Caki2 (cell line): ENCODE data around the gene SUPT20HL2. TPM values are rescaled to one million over a fixed set of nuclear protein-coding genes. Genes with fewer than 3 reads are reported as not detected.
"Not testable (repeated sequence)": the region's sequence is repeated elsewhere in the genome, so short reads cannot be mapped to it uniquely, and the experiment has no call there.

ENCODE experiments used
- DNase-seq: peaks from one replicate; pipeline ENCODE4 v3.0.0-alpha.2; 2015; ENCODE audit warnings: low read depth
- in situ Hi-C: cut with HindIII; loops from 2 replicates; pipeline ENCODE4 v1.10.0; 2016; ENCODE audit warnings: low sequenced_read_pairs, low pct_unique_long_range_greater_than_20kb, mixed read lengths
- total RNA-seq: library from RNA; depleted of rRNA; stranded (reverse); fragments of >200 nt; shearing (Covaris generic); gene quantifications from 2 replicates; pipeline ENCODE4 v1.2.3, GENCODE V29; 2014; ENCODE audit warnings: low replicate concordance

Gene SUPT20HL2
- total RNA-seq, 1 experiment from 2014 or later: not detected

DNA sequence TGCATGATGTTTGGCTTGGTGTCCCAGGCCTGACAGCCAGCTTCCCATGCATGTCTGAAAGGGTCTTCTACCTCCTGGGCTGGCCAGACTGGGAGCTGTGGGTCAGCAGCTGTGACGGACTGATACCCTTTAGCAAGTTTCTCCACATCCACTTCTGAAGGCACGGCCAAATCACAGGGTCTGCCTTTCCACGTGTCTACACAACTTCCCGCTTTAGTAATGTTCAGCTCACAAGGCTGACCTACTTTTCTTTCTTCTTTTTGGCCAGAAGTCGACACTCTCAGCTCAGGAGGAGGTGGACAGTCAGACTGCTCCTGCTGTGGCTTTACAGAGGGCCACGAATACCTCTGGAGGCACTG is 1.6 kb downstream of the SUPT20HL2 start:
- in situ Hi-C loops, DNase-seq: not testable (repeated sequence)

DNA sequence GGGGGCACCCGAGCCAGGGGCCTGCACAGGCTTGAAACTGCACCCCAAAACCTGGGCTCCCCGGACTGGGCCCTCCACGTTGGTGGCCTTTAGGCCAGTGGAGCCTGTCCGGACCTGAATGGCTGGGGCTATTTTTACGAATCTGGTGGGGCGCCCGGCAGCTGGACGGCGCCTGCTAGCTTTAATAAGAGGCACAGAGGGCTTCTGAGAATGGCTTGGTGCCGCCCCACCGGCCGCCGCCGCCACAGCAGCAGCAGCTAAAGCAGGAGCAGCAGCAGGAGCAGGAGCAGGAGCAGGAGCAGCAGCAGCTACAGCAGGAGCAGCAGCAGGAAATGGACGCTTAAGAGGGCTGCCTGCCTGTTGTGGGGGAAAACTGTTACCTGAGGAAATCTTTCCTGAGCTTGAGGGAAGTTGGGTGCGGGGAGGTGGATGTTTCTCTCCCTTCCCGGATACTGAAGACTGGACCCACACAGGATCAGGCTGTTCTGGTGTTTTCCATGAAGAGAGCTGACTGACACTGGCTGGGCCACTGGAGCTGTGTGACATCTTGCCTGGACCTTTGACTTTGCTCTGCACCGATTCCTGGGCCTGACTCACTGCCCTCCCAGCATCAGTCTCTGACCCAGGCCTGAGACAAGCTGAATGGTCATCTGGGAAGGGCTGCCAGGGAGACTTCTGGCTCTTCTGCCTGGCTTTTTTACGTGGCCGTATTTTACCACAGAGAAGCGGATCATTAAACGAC is 2.2 kb downstream of the SUPT20HL2 start:
- in situ Hi-C loops: not testable (repeated sequence)

DNA sequence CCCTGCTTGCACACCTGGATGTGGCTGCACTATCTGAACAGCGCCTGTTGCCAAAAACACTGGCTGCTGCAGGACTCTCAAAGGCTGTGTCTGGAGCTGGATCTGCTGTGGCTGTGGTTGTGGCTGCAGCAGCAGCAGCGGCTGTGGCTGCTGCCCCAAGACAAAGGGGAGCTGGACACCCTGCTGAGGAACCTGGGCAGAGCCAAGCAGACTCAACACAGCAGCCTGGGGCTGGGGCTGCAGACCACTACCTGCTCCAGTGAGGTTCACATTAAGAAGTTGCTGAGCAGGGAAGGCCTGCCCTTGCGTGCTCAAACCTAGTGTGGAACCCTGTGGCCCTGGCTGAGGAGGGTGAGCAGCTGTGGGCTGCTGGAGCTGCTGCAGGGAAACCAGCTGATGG is 3.0 kb downstream of the SUPT20HL2 start:
- in situ Hi-C loops, DNase-seq: not testable (repeated sequence)

More for the DNA sequence above, 2.2 kb downstream of the SUPT20HL2 start:
- not testable (repeated sequence) for DNase-seq

DNA sequence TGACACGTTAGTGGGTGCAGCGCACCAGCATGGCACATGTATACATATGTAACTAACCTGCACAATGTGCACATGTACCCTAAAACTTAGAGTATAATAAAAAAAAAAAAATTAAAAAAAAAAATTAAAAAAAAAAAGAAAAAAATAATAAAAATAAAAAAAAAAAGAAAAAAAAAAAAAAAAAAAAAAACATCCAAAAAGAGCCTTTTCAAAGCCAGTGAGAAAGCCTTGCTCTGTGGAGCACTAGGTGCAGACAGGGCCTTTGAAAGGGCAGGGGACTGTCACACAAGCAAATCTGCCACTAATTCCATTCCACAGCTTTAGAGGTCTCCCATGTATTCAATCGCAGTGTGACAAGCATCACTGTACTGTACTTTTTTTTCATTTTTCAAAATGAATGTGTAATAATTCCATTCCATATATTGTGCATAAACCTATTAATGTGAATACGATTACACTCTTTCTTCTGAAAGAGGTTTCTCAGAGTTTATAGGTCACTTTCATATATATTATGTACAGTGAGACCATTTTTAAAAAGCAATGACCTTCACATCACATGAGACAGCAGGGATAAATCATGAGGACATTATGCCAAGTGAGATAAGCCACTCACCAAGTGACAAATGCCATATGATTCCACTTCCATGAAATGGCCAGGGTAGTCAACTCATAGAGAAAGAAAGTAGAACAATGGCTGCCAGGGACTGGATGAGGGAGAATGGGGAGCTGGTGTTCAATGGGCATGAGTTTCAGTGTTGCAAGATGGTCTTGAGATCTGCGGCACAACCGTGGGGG is 4.1 kb downstream of the SUPT20HL2 start:
- in situ Hi-C loops, DNase-seq: not testable (repeated sequence)

DNA sequence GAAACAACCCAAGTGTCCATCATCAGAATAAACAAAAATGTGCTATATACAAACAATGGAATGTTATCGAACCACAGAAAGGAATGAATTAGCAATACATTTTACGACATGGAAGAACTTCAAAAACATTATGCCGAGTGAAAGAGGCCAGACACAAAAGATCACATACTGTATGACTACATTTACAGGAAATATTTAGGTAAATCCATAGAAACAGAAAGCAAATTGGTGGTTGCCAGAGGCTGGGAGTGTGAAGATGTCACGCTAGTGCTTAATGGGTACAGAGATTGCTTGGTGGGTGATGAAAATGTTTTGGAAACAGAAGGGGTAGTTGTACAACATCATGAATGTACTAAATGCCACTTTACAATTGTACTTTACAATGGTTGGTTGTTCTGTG is 5.1 kb downstream of the SUPT20HL2 start:
- DNase-seq, in situ Hi-C loops: not testable (repeated sequence)

DNA sequence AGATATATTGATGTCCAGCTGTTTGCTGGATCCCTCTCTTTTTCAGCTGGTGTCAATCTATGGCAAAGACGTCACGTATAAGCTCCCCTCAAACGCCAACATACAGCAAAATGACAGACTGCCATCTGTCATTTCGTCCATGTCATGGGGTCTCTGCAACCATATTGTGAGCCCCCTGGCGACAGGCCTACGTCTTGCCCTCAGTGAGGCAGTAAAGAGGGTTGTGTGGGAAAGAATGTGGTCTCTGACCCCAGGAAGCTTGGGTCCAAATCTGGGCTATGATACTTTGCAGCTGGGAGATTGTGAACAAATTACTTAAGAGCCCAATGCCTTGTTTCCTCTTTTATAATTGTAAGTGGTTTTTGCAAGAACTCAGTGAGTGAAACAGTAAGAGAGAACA is 7.4 kb downstream of the SUPT20HL2 start:
- in situ Hi-C loops: no loop called here
- no peak for DNase-seq

DNA sequence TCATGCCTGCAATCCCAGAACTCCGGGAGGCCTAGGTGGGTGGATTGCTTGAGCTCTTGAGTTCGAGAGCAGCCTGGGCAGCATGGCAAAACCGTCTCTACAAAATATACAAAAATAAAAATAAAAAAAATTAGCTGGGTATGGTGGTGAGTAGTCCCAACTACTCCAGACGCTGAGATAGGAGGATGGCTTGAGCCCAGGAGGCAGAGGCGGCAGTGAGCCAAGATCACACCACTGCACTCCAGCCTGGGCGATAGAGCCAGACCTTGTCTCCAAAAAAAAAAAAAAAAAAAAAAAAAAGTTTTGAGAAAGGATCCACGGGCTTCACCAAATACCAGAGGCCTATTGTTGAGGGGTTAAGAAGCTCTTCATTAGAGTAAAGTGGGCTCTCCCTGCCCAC is 8.0 kb downstream of the SUPT20HL2 start:
- no peak for DNase-seq
- in situ Hi-C loops: no loop called here

DNA sequence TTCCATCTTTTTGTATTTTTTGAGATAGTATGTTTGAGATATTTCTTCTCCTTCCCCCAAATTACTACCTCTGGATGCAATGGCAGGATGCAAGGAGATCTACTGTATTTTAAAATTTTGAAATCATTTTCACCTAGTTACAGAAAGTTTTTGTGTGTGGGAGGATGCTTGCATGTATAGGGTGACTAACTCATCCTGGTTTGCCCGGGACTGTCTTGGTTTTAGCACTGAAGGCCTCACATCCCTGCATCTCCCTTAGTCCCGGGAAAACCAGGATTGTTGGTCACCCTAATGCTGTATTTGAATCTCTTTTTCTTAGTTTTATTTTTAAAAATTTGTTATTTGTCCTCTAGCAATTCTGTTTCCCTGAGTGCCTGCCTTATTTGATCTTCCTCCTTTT is 12.1 kb downstream of the SUPT20HL2 start:
- in situ Hi-C loops: no loop called here
- no peak for DNase-seq

DNA sequence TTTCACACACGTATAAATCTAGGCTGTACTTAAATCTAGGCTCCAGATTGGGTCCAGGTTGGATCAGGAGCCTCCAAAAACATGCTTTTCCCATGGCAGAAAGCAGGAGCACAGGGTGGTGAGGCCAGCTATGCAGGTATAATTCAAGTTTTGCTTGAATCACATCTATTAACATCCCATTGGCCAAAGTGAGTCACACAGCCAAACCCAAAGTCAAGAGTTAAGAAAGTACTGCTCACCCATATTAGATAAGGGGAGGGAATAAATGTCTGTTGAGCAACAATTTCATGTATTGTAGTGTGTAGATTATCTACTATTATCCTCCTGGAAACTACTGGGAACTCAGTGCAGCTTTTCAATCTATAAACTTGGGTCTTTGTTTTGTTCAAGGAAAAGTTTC is 12.8 kb downstream of the SUPT20HL2 start:
- no peak for DNase-seq
- in situ Hi-C loops: no loop called here

DNA sequence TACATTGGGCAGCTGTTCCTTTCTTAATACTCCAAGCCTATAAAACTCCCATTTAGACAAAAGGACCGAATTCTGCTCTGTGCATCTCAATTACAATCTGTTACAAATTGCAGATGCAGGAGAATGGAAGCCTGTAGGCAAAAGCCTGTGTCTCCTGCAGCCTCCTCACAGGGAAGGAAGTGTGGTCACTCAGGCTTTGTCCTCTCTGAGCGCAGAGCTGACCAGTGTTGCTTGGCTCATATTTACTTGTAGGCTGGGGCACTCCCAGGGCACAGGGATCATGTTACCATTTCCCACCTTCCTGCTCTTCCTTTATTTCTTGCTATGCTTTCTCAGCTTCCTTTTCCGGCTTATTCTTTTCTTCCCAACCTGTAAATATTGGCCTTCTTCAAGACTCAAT is 15.7 kb downstream of the SUPT20HL2 start:
- in situ Hi-C loops: no loop called here
- DNase-seq: peak; percentile 4

DNA sequence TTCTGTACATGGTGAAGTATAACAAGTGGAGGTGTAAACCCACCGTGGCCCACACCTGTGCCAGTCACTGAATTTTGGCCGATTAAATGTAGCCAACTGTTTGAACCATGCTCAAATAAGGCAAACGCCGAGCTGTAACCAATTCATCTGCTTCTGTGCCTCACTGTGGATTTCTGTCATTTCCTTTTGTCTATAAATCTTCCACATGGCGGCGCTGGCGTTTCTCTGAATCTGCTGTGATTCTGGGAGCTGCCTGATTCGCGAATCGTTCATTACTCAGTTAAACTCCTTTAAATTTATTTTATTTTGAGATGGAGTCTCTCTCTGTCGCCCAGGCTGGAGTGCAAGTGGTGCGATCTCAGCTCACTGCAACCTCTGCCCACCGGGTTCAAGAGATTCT is 19.2 kb downstream of the SUPT20HL2 start:
- DNase-seq: no peak
- in situ Hi-C loops: no loop called here

DNA sequence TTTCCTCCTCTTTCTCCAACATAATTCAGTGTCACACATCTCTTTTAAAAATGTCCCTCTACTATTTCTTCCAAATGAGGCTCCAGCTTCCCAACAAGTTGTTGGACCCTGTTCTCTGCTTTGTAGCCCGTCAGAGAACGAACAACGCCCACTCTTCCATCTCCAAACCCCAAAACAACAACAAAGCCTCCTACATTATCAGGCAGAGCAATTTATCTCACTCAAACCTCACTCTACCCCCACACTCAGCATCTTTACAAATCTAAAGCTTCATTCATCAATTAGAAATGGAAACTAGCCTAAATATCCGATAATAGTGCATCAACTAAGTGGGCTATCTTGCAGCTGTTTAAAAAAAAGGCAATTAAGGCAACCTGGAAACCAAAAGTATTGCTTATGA is 20.5 kb downstream of the SUPT20HL2 start:
- in situ Hi-C loops: no loop called here
- DNase-seq: no peak

DNA sequence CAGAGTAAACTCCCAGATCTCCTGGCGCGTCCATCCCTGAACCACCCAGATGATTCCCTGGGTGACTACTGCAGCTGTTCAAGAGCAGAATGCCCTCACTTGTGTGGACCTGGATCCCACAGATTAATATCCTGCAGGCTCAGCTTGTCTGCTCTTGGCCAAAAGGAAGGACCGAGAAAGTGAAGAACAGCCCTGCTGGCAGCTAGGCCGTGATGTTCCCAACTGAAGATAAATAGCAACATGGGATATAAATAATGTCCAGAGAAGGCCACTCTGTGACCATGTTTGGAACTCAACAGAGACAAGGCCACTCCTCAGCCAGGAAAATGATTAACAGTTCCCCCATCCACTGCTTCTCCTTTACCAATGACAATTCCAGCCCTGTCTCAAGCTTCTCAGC is 21.5 kb downstream of the SUPT20HL2 start:
- in situ Hi-C loops: no loop called here

DNA sequence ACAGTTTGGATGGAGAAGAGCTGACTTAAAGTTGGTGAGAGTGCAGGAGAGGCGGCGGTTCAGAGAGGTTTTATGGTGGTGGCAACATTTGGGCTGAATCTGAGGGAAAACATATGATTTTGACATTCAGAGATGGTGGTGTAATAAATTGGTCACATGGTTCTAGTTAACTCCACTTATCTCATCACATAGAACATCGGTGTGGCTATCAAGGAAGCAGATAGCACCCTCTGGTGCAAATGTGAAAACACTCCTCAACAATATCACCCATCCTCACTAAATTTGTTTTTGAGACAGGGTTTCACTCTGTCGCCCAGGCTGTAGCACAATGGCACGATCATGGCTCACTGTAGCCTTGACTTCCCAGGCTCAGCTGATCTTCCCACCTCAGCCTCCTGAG is 28.8 kb downstream of the SUPT20HL2 start:
- peak; percentile 11 for DNase-seq
- in situ Hi-C loops: no loop called here

More for the DNA sequence above, 21.5 kb downstream of the SUPT20HL2 start:
- no peak for DNase-seq

DNA sequence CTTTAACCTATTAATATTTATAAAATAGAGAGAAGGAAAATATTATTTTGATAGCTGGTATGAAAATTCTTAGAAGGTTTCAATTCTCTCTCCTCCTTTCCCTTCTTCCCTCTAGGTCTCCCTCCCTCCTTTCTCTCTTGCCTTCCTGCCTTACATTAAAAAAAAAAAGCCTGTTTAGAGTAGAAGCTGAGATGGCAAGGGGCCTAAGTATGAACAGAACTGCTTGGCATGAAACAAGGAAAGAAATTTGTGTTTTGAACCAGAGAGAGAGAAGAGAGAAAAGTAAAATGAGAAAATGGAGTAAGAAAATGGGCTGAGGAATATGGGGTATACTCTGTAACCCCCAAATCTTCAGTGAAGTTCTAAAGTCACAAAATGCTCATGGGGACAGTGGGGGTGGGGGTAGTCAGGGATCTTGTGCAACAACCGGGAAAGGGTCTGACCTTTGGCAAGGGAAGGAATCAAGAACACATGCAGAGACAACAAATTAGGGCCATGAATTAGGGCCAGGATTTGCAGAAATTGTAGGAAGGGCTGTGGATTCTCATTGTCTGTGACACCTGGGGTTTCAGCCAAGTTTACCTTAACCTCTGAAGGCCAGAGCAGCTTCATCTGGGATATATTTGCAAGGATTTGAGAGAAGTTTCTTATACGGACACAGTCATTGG is 30.6 kb downstream of the SUPT20HL2 start:
- in situ Hi-C loops: no loop called here

DNA sequence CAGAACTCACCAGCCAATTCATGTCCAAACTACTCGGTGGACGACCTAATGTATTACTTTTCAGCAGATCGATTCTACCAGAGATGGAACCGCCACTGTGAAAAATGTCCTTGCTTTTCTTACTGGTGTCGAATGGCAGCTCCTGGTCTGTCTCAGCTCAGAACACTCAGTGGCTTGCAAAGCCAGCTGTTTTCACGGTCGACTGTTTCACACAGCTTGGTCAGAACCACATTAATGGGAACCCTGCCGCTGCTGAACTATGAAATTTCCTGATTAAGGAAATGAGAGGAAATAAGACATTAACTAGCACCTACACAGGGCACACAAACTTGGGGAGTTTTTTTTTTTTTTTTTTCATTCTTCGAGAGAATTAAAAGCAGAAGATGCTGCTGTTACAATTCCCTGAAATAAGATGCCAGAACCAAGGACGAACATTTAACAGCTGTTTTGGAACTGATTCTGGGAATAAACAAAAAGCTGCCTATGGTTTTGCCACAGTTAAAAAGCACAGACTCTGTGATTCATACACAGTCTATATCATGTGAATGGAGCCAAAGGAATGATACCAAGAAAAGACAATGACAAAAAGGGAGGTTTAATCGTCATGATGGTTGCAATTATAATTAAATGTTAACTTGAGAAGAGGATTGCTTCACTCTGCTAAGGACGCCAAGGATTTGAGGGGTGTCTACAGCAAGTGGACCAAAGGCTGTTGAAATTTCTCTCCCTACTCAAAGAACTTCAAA is 31.3 kb downstream of the SUPT20HL2 start:
- in situ Hi-C loops: no loop called here
- peak; percentile 57 for DNase-seq

More for the DNA sequence above, 30.6 kb downstream of the SUPT20HL2 start:
- no peak for DNase-seq

DNA sequence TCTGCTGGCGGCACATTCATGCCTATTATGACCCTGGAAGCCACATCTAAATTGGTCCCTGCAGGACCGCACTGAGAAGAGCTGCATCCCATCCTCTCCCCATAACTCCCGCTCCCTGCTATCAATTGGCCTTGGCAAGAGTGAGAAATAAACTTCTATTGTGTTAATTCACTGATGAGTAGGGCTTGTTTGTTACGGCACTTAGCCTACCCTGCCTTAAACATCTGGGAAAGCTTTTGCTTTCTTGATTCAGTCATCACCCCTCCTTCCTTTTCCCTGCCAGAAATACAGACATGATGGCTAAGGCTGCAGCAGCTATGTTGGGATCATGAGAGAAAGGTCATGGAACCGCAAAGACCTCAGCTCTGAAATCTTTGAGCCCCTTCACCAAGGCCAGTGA is 36.5 kb downstream of the SUPT20HL2 start:
- DNase-seq: no peak
- in situ Hi-C loops: no loop called here

DNA sequence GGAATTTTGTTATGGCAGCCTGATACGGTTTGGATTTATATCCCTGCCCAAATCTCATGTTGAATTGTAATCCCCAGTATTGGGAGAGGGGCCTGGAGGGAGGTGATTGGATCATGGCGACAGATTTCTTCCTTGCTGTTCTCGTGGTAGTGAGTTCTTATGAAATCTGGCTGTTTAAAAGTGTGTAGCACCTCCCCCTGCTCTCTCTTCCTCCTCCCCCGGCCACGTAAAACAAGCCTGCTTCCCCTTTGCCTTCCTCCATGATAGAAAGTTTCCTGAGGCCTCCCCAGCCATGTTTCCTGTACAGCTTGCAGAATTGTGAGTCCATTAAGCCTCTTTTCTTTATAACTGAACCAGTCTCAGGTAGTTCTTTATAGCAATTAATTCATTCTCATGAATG is 37.9 kb downstream of the SUPT20HL2 start:
- DNase-seq: no peak
- in situ Hi-C loops: no loop called here
